ENCODE measurements around the gene SDK1.

Gene SDK1

DNA sequence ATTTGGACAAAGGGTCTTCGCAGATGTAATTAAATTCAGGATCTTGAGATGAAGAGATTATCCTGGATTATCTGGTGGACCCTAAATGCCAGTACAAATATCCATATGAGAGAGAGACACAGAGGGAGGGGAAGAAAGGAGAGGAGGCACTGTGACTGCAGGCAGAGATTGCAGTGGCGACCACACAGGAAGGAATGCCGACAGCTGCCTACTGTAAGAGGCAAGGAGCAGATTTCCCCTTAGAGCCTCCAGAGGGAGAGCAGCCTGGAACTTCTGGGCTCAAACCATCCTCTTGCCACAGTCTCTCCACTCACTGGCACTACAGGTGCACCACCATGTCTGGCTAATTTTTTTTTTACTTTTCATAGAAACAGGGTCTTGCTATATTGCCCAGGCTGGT lies 152.3 kb downstream of the SDK1 start:
- TF ChIP-seq, protein P1, sequence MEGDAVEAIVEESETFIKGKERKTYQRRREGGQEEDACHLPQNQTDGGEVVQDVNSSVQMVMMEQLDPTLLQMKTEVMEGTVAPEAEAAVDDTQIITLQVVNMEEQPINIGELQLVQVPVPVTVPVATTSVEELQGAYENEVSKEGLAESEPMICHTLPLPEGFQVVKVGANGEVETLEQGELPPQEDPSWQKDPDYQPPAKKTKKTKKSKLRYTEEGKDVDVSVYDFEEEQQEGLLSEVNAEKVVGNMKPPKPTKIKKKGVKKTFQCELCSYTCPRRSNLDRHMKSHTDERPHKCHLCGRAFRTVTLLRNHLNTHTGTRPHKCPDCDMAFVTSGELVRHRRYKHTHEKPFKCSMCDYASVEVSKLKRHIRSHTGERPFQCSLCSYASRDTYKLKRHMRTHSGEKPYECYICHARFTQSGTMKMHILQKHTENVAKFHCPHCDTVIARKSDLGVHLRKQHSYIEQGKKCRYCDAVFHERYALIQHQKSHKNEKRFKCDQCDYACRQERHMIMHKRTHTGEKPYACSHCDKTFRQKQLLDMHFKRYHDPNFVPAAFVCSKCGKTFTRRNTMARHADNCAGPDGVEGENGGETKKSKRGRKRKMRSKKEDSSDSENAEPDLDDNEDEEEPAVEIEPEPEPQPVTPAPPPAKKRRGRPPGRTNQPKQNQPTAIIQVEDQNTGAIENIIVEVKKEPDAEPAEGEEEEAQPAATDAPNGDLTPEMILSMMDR (conservative IDR thresholded peaks at IDR 0.05; ENCODE audit: control insufficient read depth, insufficient read depth, low read depth, low read length) = no peak

DNA sequence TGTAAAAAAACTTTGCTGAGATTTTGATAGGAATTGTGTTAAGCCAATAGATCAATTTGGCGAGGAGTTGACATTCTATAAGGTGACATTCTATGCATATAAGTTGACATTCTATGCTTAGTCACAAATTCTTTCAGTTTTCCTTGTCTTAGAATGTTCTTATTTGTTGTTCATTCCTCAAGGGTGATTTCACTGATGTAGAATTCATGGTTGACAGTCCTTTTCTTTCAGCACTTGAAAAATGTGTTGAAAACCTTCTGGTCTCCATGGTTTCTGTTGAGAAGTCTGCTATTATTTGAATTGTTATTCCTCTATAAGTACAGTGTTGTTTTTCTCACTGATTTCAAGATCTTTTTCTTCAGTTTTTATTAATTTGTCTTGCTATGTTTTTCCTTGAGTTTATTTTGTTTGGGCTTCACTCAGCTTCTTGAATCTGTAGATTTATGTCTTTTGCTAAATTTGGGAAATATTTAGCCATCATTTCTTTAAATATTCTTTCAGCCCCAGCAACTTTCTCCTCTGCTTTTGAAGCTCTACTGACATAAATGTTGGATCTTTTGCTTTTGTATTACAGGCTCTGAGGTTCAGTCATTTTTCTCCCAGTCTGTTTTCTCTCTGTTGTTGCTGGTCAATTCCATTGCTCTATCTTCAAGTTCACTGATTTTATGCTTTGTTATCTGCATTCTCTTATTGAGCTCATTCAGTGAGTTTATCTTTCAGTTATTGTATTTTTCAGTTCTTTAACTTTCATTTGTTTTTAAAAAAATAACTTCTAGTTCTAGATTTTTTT lies 154.9 kb downstream of the SDK1 start:
- DNase-seq (ENCODE audit: low read depth) = peak; percentile 4
- H3K4me3 ChIP-seq (ENCODE audit: control insufficient read depth, low read depth, low read length) = no peak overlapping the region
- TF ChIP-seq, protein P1 (conservative IDR thresholded peaks at IDR 0.05; ENCODE audit: control insufficient read depth, insufficient read depth, low read depth, low read length) = no peak

More for the DNA sequence above, 152.3 kb downstream of the SDK1 start:
- DNase-seq (ENCODE audit: low read depth) = no peak
- no peak overlapping the region for H3K4me3 ChIP-seq (ENCODE audit: control insufficient read depth, low read depth, low read length)

DNA sequence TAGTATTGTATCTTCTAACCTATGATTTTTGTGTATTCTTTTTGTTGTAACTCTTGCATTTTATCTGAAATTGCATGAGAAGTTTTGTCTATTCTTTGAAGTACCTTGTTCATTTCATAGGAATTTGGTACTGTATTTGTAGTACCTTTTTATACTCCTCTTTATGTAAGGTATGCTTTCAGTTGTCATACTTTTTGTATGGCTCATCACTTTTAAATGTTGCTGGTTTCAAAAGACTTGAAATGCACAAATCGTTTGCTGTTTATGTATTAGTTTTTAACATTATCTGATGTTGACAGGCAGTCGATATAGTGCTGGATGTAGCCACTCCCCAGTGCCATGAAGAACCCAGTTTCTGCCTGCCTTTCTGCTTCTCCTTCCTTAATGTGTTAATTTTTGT lies 158.1 kb downstream of the SDK1 start:
- H3K4me3 ChIP-seq (ENCODE audit: control insufficient read depth, low read depth, low read length) = no peak overlapping the region
- TF ChIP-seq, protein P1 (conservative IDR thresholded peaks at IDR 0.05; ENCODE audit: control insufficient read depth, insufficient read depth, low read depth, low read length) = no peak
- no peak for DNase-seq (ENCODE audit: low read depth)

DNA sequence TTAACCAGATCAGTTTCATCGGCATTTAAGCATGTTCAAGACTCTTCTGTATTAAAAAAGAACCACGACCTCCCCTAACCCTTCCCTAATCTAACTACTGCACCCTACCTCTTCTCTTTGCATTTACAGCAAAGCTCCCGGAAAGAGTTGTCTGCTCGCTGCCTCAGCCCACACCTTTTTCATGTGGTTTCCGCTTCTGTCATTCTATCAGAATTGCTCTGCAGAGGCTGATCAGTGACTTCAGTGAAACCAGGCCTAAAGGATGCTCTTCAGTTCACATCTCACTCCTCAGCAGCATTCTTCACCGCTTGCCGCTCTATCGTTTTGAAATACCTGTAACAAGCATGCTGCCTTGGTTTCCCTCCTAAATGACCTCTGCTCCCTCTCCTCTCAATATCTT lies 160.9 kb downstream of the SDK1 start:
- TF ChIP-seq, protein P1 (conservative IDR thresholded peaks at IDR 0.05; ENCODE audit: control insufficient read depth, insufficient read depth, low read depth, low read length) = no peak
- no peak for DNase-seq (ENCODE audit: low read depth)
- H3K4me3 ChIP-seq (ENCODE audit: control insufficient read depth, low read depth, low read length) = no peak overlapping the region

DNA sequence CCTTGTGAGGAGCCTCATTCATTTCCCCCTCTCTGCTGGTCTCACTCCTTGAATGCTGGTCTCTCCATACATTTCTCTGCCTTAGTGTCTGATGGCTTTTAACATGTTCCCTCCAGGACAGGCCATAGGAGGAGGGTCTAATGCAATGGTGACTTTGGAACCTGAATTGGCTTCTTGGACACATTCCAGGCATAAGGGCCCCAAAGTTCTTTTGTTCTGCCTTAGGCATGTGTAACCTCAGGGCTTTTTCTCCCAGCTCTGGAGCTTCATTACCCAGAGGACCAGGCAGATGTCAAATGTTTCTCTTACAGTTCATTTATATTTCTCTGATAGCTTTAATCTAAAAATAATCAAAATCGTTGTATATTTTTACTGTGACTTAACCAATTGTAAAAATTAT lies 162.6 kb downstream of the SDK1 start:
- TF ChIP-seq, protein P1 (conservative IDR thresholded peaks at IDR 0.05; ENCODE audit: control insufficient read depth, insufficient read depth, low read depth, low read length) = no peak
- no peak for DNase-seq (ENCODE audit: low read depth)
- no peak overlapping the region for H3K4me3 ChIP-seq (ENCODE audit: control insufficient read depth, low read depth, low read length)

DNA sequence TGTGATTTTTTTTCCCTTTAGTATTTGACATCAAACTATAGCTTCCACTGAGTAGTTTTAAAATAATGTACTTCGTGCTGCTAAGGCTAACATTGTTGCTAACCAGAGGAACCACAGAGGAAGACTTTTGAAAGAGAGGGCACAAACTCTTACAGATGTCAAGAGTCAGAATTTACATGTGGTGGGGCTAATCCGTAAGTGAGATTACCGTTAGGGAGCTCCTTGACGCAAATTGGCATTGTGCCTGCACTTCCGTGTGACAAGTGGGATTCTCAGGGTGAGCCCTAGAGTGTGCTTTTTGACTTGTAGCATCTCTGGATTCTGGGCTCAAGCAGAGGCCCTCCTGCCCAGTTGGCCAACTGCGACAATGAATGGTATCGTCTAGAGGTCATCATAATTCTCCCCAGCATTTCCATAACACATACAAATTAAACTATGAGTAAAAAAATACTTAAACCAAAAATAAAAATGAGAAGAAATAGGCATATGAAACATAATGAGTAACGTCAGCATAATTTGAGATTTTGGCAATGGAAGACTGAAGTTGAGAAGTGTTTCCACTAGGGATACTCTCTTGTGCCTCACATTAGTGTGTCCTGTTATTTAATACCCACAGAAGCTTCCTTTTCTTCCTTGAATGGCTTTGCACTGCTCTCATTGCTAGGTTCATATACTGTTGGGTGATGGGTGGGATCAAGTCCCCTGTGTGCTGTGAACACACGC lies 164.0 kb downstream of the SDK1 start:
- no peak for DNase-seq (ENCODE audit: low read depth)
- no peak overlapping the region for H3K4me3 ChIP-seq (ENCODE audit: control insufficient read depth, low read depth, low read length)
- TF ChIP-seq, protein P1 (conservative IDR thresholded peaks at IDR 0.05; ENCODE audit: control insufficient read depth, insufficient read depth, low read depth, low read length) = no peak

Measured in fibroblast of mammary gland (primary cell).